ENCODE results near the gene GPR37. TPM values are rescaled to one million over a fixed set of nuclear protein-coding genes. Genes with fewer than 3 reads are reported as not detected.

GPR37 gene
- total RNA-seq, 4 donors from 2014 or later = 0.53 to 1.1 TPM; not detected in 2

- no peaks in the 10 kb centered on the region for H3K4me1 ChIP-seq
- no peaks in the 10 kb centered on the region for H3K36me3 ChIP-seq
- TF ChIP-seq POLR2A (IDR thresholded peaks at IDR 0.05) = no peak
- TF ChIP-seq CTCF (IDR thresholded peaks at IDR 0.05) = no peak
- no peaks in the 10 kb centered on the region for H3K9me3 ChIP-seq
- H3K27me3 ChIP-seq = no peaks in the 10 kb centered on the region
- H3K27ac ChIP-seq = no peak overlapping the region
- no peak for DNase-seq
- H3K4me3 ChIP-seq = no peak overlapping the region
Measured at GRCh38 chr7:124701955-124702354, 63.6 kb downstream of the GPR37 start.

GRCh38 chr7:124700655-124701054 lies 64.9 kb downstream of the GPR37 start:
- Histone ChIP-seq H3K4me3 (no peak overlapping the region), H3K27me3 (no peaks in the 10 kb centered on the region), H3K9me3 (no peaks in the 10 kb centered on the region), H3K4me1 (no peaks in the 10 kb centered on the region), H3K27ac (no peak overlapping the region), H3K36me3 (no peaks in the 10 kb centered on the region)
- TF ChIP-seq POLR2A (IDR thresholded peaks at IDR 0.05) (no peak), CTCF (IDR thresholded peaks at IDR 0.05) (no peak)
- no peak for DNase-seq

- TF ChIP-seq POLR2A (IDR thresholded peaks at IDR 0.05) (no peak), CTCF (IDR thresholded peaks at IDR 0.05) (no peak)
- Histone ChIP-seq H3K4me1 (no peaks in the 10 kb centered on the region), H3K9me3 (no peaks in the 10 kb centered on the region), H3K27ac (no peak overlapping the region), H3K27me3 (no peaks in the 10 kb centered on the region), H3K4me3 (no peak overlapping the region), H3K36me3 (no peaks in the 10 kb centered on the region)
- DNase-seq = no peak
Measured at GRCh38 chr7:124698964-124699363, 66.6 kb downstream of the GPR37 start.

GRCh38 chr7:124697746-124698145 lies 67.8 kb downstream of the GPR37 start:
- Histone ChIP-seq H3K27me3 (no peaks in the 10 kb centered on the region), H3K9me3 (no peaks in the 10 kb centered on the region), H3K4me3 (no peak overlapping the region), H3K36me3 (no peaks in the 10 kb centered on the region), H3K27ac (no peak overlapping the region), H3K4me1 (no peaks in the 10 kb centered on the region)
- DNase-seq = no peak
- no peak for TF ChIP-seq CTCF (IDR thresholded peaks at IDR 0.05)
- TF ChIP-seq POLR2A (IDR thresholded peaks at IDR 0.05) = no peak

Other genes with a start within 250 kb of the GPR37 start
- gene POT1, start 164.0 kb upstream of the GPR37 start, total RNA-seq = 10 to 100 TPM in 3 of 4 donors, 1 to 10 TPM in 1; 3.9 to 79.2 (median 12.1) TPM

Data from Peyer's patch (tissue), 4 donors.